Stimulated activated CD4-positive, alpha-beta T cell treated with anti-CD3 and anti-CD28 coated beads, TNF-alpha, amount 100 ng/mL, for 1 hour (primary cell): ENCODE measurements around the gene TMEM259.
"Not testable (repeated sequence)": the region's sequence is repeated elsewhere in the genome, so short reads cannot be mapped to it uniquely, and the experiment has no call there.

Experiments used
- DNase-seq, 3 donors: peaks; one replicate each; pipeline ENCODE4 v3.0.0-alpha.2; 2020; ENCODE audit warnings: low read depth in 3 of 3, low spot score in 1 of 3

Gene TMEM259

DNA sequence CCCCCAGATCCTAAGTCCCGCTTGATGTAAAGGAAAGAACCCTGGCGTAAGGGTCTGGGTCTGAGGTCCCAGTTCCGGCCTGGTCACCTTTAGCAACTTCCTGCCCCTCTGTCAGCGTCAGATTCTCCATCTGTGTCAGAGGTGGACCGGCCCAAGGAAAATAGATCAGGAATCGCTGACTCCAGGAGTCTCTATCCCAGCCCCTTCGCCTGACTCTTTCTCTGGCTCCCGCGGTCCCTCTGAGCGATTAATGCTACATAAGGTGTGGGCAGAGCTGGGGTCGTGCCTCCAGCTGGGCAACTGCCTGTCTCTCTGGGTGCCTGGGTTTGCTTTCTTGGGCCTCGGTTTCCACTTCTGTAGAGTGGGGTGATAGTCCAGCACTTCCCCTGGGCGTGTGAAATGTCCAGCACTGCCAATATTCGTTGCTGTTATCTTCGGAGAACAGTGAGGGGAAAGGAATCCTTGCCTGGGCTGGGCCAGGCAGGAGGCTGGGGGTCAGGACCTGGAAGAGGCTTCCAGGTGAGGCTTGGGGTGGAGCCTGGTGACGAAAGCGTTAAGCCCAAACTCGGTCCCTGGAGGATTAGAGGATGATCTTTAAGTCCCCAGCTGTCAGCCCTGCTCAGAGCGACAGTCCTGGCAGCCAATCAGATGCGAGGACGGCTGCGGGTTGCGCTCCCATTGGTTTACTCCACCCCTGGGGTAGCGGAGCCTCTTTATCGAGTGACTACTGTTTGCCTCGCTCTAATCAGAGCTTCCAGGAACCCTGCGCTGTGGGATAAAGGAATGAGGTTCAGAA, 19.8 kb upstream of the TMEM259 start:
- DNase-seq: peak; percentile 79 to 83 (median 80)

DNA sequence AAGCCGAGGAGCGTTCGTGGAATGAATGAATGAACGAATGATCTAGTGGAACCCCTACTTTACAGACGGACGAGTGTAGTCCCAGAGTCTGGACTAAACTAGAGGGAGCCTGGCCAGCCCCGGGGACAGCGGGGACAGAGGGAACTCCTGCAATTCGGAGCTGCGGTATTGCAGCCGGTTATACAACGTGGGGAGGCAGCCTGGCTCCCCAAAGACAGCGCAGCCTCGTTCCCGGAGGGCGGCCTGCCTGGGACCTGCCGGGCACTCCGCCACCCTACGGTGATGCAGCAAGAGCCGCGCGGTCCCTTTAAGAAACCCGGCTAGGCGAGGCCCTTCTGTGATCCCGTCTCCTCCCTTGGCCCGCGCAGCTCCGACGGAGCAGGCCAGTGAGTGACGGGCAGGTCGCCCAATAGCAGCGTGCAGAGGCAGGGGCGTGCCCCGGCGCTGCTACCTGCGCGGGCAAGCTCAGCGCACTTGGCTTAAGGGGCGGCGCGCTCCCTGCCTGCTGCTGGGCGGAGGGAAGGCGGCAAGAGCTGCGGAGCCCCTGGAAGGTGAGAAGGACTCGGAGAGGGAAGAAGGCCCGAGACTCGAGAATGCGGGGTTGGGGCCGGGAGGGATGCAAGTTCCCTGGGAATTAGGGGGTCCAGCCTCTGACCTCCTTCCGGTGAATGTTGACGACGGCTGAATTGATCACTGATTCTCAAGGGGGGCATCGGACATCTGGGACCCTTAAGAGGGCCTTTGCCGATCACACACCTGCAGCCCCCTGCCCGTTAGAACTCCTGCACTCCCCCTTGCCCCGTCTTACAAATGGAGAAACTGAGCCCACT, 18.9 kb upstream of the TMEM259 start, which contains the start of gene ABCA7:
TSS of gene ABCA7 (plus strand) at position 462 of the 830 bp plus-strand sequence. CDS start 1,255 bp downstream, outside the sequence.
- peak; percentile 98 to 100 (median 100) for DNase-seq

DNA sequence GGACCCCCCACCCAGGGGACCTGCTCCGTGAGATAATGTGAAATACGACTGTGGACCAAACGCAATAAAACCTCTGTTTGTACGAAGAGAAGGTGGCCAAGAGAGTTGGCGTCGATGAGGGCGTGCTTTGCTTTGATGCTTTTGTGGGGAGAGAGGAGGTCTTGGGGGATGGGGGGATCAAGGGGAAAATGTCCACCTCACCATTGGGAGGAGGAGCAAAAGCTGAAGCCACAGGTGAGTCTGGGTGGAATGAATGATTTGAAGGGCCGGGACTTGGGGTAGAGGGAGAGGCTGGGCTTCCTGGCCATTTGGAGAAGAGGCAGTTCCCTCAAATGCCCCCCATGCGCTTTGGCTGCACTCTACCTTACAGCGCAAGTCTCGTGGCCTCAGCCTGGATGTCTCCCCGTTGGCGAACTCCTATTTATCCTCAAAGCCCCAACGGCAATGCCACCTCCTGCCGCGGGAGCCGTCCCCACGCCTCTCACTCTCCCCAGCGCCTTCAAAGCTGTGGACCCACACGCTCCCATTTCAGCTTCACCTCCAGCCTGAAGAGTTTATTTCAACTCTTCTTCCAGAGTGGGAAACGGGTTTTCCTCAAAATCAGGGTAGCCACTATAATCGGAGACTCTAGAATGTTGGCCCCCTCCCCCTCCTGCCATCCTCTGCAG, 18.2 kb upstream of the TMEM259 start:
- no peak for DNase-seq

DNA sequence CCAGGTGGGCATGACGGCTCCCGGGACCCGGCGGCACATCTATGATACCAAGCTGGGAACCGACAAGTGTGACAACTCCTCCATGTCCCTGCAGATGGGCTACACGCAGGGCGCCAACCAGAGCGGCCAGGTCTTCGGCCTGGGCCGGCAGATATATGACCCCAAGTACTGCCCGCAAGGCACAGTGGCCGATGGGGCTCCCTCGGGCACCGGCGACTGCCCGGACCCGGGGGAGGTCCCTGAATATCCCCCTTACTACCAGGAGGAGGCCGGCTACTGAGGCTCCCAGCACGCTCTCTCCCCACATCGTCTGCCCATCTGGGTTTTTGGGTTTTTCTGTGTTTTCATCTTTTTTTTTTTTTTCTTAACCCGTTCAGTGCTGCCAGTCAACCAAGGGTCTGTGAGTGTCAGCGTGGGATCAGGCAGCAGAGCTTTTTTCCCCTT, 16.7 kb upstream of the TMEM259 start:
- DNase-seq: no peak

DNA sequence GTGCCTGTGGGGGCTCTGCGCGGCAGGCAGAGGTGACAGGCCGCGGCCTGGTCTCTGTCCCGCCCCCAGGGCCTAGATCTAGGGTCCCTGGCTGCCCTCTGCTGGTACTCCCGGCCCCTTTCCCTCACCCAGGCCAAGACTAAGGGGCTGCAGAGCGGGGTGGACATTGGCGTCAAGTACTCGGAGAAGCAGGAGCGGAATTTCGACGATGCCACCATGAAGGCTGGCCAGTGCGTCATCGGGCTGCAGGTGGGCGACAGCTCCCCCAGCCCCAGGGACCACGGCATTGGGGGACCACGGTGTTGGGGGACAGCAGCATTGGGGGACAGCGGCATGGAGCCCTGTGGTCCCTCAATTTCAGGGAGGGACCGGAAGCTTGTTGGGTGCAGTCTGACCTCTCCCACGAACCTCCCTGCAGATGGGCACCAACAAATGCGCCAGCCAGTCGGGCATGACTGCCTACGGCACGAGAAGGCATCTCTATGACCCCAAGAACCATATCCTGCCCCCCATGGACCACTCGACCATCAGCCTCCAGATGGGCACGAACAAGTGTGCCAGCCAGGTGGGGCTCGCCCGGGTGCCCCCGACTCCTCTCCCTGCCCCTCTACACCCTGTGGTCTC, 15.2 kb upstream of the TMEM259 start:
- DNase-seq: no peak

DNA sequence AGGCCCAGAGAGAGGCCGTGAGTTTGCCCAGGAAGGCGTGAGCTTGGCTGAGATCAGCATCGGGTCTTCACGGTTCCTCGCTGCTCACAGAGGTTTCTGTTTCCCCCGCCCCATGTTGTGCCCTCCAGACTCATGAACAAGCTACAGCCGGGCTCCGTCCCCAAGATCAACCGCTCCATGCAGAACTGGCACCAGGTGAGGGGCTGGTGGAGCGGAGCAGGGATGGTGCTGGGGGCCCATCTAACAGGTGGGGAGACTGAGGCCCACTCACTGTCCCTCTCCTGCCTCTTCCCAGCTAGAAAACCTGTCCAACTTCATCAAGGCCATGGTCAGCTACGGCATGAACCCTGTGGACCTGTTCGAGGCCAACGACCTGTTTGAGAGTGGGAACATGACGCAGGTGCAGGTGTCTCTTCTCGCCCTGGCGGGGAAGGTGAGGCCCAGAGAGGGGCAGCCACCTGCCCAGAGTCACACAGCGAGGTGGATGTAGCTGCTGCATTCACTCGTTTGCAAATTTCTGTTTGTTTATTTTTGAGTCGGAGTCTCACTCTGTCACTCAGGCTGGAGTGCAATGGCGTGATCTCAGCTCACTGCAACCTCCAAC, 11.4 kb upstream of the TMEM259 start:
- no peak for DNase-seq

DNA sequence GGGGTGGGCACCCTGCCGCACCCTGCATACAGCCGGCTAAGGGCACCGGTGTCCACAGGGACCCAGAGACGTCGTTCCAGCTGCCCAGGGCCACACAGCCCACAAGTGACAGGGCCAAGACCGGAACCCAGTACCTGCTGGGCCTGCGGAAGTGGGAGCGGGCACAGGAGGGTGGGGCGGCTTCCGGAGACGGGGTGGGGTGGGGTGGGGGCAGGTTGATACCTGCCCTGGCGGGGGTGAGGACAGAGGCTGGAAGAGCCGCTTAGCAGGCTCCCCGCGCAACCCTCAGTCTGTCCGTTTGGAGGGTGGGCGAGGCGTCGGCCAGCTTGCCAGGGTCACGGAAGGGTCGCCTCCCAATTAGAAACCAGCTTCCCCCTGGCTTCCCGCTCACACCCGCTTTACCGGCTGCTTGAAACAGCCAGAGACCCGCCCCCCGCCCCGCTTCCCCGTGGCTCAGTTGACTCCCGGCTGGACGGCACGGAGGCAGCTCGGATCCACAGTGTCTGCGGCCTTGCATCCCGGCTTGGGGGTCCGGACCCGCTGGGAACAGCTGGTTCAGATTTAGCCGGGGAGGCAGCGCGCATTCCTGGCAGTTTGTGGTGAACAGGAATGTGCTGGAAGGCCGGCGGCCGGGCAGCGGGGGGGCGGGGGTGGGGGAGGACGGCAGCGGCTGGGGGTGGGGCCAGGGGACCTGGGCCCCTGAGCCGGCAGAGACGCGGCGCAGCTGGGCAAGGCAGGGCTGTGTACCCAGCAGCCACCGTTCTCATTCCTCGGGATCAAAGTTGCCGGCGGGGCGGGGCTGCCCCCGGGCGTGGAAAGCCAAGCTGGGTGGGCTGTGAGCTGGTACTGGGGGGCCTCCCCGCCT, 7.4 kb upstream of the TMEM259 start:
- DNase-seq: peak in 1 of 3 donors; percentile 34

DNA sequence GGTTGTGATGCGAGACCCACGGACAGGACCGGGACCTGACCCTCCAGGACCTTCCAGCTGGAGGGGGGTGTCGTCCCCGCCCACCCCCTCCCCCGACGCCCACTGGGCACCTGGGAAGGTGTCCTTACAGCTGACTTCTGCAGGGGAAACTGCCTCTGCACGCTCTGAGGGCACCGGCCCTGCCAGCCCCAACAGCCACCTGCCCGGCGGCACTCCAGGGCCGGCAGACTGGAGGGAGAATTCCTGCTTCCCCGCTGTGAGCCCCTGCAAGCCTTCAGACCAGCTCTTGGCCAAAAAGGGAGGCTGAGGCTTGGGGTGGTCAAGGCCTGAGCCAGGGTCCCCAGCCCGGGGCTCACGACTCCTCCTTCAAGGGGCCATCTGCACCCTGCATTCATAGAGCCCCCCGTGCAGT, 6.7 kb upstream of the TMEM259 start:
- DNase-seq: no peak

DNA sequence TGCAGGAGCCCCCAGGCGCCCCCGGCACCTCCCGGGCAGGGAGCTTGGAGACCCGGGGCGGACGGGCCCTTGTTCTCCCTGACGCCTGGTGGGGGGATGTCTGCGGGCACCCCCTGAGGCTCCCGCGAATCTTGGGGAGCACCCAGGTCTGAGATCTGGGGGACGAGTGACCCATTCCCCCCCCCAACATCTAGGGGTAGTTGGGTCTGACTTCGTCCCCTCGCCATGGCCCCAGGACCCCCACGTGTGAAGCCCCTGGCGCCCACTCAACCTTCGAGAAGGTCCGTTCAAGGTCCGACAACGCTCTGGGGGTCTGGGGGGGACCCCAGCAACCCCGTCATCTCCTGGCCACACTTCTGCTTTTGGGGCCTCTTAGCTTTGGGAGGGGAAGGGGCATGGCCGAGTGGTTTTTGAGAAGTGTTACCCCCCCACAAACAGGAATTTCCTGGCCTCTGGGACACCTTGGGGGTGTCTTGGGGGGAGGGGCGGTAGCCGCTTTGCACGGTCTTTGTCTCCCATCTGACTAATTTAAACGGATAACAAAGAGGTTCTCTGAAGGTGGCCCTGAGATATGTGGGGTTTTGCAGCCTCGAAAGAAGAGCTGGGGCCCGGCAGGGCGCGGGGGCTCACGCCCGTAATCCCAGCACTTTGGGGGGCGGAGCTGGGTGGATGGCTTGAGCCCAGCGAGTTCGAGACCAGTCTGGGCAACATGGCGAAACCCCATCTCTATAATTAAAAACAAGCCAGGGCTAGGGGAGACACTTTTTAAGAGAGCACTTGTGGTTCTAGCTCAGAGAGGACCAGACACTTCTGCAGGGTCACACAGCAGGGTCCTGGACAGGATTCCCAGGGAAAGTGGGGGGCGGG, 6.1 kb upstream of the TMEM259 start:
- DNase-seq: no peak

DNA sequence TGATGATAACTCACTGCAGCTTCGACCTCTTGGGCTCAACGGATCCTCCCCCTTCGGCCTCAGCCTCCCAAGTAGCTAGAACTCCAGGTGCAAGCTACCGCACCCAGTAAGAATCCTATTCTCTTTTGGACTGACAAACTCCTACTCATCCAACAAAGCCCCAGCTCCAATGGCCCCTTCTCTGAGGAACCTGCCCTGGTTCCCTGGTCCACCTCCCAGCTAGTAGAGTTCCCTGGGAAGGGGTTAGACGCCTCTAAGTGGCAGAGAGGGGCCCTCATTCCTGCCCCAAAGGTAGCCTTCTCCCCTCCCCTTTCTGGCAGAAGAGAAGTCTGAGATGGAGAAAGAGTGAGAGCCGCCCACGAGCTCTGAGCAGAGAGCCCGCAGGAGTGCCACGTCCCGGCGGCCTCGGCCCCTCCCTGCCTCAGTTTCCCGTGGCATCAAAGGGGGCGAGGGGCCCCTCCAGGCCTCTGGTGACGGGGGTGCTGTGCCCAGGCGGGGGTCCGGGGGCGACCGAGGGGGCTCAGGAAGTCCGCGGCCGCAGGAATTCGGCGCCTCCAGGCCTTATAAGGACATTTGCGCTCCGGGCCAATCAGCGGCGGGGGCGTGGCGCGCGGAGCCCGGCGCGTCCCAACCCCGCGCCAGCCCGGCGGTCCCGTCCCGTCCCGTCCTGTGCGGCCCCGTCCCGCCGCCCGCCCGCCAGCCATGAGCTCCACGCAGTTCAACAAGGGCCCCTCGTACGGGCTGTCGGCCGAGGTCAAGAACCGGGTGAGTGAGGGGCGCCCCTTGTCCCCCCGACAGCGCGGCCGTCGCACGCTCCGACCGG, 5.2 kb upstream of the TMEM259 start, which contains the start of gene CNN2:
TSS of gene CNN2 (plus strand) at position 649 of the 823 bp plus-strand sequence. CDS start at position 703, 54 bp downstream.
- DNase-seq: peak in 1 of 3 donors; percentile 51

DNA sequence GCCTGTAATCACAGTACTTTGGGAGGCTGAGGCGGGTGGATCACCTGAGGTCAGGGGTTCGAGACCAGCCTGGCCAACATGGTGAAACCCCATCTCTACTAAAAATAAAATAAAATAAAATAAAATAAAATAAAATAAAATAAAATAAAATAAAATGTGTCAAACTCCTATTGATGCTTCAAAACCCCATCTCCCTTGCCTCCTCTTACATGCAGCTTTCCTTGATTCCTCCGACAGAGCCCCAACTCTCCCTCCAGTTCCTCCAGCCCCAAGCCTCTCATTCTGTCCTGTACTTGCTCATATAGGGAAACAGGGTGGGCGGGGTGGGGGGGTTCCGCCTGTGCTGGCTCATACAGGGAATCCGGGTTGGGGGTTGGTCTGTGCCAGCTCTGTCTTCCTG, 4.2 kb upstream of the TMEM259 start:
- DNase-seq: not testable (repeated sequence)

DNA sequence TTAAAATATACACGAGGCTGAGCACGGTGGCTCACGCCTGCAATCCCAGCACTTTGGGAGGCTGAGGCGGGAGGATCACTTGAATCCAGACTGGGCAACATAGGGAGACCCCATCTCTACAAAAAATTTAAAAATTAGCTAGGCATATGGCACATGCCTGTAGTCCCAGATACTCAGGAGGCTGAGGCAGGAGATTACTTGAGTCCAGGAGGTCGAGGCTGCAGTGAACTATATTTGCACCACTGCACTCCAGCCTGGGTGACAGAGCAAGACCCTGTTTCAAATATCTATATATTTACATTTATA, 2.9 kb upstream of the TMEM259 start:
- not testable (repeated sequence) for DNase-seq

DNA sequence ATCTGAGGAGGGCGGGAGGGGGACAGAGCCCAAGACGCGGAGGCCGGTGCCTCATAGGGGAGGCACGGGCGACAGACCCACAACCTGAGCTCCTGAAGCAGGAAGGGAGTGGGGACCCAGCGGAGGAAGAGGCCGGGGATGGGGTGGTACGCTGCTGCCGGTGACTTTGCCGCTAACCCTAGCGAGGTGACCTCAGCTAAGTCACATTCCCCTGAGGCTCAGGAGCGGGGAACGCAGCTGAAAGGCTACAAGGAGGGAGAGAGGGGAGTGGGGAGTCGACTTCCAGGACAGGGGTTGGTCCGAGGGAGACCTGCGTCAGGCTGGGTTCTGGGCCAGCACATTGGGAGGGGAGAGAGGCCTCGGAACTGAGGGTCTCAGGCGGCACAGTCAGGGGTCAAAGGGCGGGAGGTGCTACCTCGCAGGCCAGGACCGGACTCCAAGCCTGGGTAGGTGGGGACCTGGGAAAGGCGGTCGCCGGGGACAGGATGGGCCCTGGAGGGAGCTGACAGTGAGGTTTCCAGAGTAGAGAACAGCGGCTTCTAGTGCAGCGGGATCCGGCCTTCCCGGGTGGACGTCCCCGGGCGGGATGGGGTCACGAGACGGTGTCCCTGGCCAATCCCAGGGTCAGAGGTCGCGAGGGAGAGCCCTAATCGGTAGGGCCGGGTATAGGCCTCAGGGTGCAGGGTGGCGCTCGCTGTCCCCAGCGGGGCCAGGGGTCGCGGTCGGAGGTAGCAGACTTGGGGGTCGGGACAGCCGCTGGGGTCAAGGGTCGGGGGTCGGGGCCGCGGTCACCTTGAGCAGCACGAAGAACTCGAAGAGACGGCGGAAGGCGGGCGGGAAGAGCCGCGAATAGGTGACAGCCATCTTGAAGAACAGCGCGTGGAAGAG, 699 bp downstream of the TMEM259 start:
- no peak for DNase-seq

DNA sequence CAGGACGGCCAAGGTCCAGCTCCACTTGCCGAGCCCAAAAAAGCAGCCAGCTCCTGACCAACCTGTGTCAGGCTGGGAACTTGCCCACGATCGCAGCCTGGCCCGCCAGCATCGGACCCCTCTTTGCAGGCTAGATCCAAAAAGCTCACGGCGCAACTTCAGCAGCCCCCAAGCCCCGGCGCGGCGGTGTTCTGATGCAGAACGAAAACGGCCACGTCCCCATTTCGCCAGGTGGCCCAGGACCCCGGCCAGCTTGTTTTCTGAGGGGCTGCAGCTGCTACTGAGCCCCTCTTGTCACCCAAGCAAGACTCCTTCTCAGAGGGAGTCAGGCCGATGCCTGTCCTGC, 1.3 kb downstream of the TMEM259 start:
- DNase-seq: no peak

DNA sequence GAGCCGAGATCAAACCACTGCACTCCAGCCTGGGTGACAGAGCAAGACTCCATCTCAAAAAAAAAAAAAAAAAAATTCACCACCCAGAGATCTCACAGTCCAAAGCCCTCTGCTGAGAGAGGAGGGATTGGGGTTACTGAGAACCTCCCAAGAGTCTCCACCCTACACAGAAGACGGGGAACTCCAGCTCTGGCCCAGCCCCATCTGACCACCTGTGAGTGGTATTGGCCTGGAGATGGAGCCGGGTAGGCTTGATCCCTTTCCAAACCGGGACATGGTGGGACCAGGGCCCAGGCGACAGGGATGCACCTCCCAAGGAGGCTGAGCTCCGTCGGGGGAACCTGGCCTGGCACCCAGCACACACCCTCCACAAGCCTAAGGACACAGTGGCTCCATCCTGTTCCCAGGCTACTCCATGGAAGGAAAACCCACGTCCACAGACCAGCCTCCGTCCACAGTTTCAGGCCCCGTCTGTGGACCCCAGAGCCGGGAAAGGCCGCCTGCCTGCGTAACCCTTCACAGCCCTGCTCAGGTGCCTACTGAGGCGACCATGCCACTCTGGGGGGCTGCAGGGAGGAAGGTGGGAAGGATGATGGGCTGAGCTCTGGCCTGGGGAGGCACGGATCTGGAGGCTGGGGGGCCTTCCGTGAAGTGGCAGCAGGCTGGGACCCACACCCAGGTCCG, 1.8 kb downstream of the TMEM259 start:
- no peak for DNase-seq

DNA sequence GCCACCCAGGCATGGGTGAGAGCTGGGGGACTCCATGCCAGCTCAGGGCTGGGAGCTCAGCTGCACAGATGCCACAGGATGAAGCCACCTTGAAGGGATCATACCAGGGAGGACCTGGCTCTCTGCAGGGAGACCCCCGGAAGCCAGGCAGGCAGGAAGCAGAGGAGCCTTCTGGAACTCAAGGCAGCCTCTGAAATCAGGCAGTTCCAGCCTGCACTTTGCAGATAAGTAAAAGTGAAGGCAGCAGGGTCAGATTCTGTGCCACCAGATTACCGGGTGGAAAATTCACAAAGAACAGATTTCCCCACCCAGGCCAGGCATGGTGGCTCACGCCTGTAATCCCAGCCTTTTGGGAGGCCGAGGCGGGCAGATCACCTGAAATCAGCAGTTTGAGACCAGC, 2.5 kb downstream of the TMEM259 start:
- DNase-seq: no peak
